GM12878 (cell line): ENCODE results near the gene CLECL1. TPM values are rescaled to one million over a fixed set of nuclear protein-coding genes. Genes with fewer than 3 reads are reported as not detected.

Experiments used
- IKZF2 ChIP-seq, 2 experiments: fragments of 450-650 bp; IDR thresholded peaks; 2 replicates each; pipeline ENCODE4 v1.6.1; 2017; ENCODE audit warnings: mild to moderate bottlenecking in 2 of 2, moderate library complexity in 2 of 2
- NFIC ChIP-seq: IDR thresholded peaks from 2 replicates; pipeline ENCODE4 v1.6.1; 2012; ENCODE audit warnings: low read depth, mild to moderate bottlenecking, inconsistent platforms, low read length, moderate library complexity
- NR2C1 ChIP-seq: fragments of 450-650 bp; IDR thresholded peaks from 2 replicates; pipeline ENCODE4 v1.6.1; 2017; ENCODE audit warnings: antibody characterized with exemption, mild to moderate bottlenecking, moderate library complexity
- NRF1 ChIP-seq: conservative IDR thresholded peaks from 2 replicates; pipeline ENCODE4 v1.6.1; 2011; ENCODE audit warnings: mild to moderate bottlenecking, low read depth, low read length, improper control_type of control experiment
- PAX5 ChIP-seq: IDR thresholded peaks from 2 replicates; pipeline ENCODE4 v1.6.1; 2011; ENCODE audit warnings: low read depth, low read length, borderline replicate concordance
- POLR2A ChIP-seq: IDR thresholded peaks from 2 replicates; pipeline ENCODE4 v1.6.1; 2011; ENCODE audit warnings: low read depth, mild to moderate bottlenecking, low read length
- POLR2AphosphoS5 ChIP-seq: IDR thresholded peaks from 2 replicates; pipeline ENCODE4 v1.6.1; 2011; ENCODE audit warnings: mild to moderate bottlenecking, low read length, inconsistent platforms
- RAD21 ChIP-seq: IDR thresholded peaks from 2 replicates; pipeline ENCODE4 v1.6.1; 2011; ENCODE audit warnings: mild to moderate bottlenecking, low read depth, low read length, moderate library complexity; ENCODE audit not compliant: insufficient read depth
- RB1 ChIP-seq: fragments of 450-650 bp; formaldehyde crosslinking; IDR thresholded peaks from 2 replicates; pipeline ENCODE4 v1.6.1; 2017; ENCODE audit warnings: mild to moderate bottlenecking, borderline replicate concordance
- RFX5 ChIP-seq: IDR thresholded peaks from 2 replicates; pipeline ENCODE4 v1.6.1; 2011; ENCODE audit warnings: low read depth, low read length, improper control_type of control experiment
- SMC3 ChIP-seq: IDR thresholded peaks from 2 replicates; pipeline ENCODE4 v1.6.1; 2011; ENCODE audit warnings: low read length, improper control_type of control experiment, borderline replicate concordance
- TCF3 ChIP-seq: IDR thresholded peaks from 2 replicates; pipeline ENCODE4 v1.6.1; 2012; ENCODE audit warnings: low read depth, mild to moderate bottlenecking, low read length, borderline replicate concordance; ENCODE audit not compliant: insufficient read depth
- ZNF207 ChIP-seq: fragments of 450-650 bp; IDR thresholded peaks from 2 replicates; pipeline ENCODE4 v1.6.1; 2014; ENCODE audit warnings: antibody characterized with exemption, mild to moderate bottlenecking, borderline replicate concordance
- polyA plus RNA-seq, 11 experiments: library from polyadenylated mRNA; depleted of rRNA in 4 of 11; unstranded in 6 of 11; stranded (reverse) in 5 of 11; fragments of >200 nt; fragmentation: Nextera tagmentation in 4 of 11; fragmentation: Illumina TruSeq in 1 of 11; extraction: Ambion mirVana in 4 of 11; extraction: Trizol in 1 of 11; gene quantifications; 1 replicate in 1 of 11; 2 replicates in 10 of 11; pipeline versions ENCODE4 v1.2.1 to v1.2.3, GENCODE V29; 2011 to 2016; ENCODE audit warnings: inconsistent platforms in 2 of 11, missing spikeins in 2 of 11, low read depth in 1 of 11
- total RNA-seq, 4 experiments: library from RNA; depleted of rRNA in 3 of 4; stranded (reverse); fragments of >200 nt in 3 of 4; fragmentation: Illumina TruSeq in 1 of 4; extraction: Trizol in 1 of 4; gene quantifications; 2 replicates each; pipeline versions ENCODE4 v1.2.1 to v1.2.3, GENCODE V29; 2013 to 2021
- TF ChIP-seq, protein P1 (sequence below): fragments of 450-650 bp; IDR thresholded peaks from 2 replicates; pipeline ENCODE4 v1.6.1; 2017; ENCODE audit warnings: mild to moderate bottlenecking, low read depth, inconsistent platforms; ENCODE audit not compliant: poor library complexity, severe bottlenecking
- TF ChIP-seq, protein P2 (sequence below): IDR thresholded peaks from 2 replicates; pipeline ENCODE4 v1.6.1; 2012; ENCODE audit warnings: improper control_type of control experiment, low read depth, low read length; ENCODE audit not compliant: insufficient replicate concordance
- TF ChIP-seq, protein P3 (sequence below): fragments of 450-650 bp; IDR thresholded peaks from 2 replicates; pipeline ENCODE4 v1.6.1; 2016; ENCODE audit warnings: mild to moderate bottlenecking
- TF ChIP-seq, protein P4 (sequence below): fragments of 450-650 bp; IDR thresholded peaks from 2 replicates; pipeline ENCODE4 v1.6.1; 2017; ENCODE audit warnings: mild to moderate bottlenecking

CLECL1 gene
- total and polyA plus RNA-seq, 10 of the 15 experiments (the other 5 are each of a cell fraction or from before 2014, with no cell fraction given), result 4.6 to 56.5 (median 46.4) TPM

DNA sequence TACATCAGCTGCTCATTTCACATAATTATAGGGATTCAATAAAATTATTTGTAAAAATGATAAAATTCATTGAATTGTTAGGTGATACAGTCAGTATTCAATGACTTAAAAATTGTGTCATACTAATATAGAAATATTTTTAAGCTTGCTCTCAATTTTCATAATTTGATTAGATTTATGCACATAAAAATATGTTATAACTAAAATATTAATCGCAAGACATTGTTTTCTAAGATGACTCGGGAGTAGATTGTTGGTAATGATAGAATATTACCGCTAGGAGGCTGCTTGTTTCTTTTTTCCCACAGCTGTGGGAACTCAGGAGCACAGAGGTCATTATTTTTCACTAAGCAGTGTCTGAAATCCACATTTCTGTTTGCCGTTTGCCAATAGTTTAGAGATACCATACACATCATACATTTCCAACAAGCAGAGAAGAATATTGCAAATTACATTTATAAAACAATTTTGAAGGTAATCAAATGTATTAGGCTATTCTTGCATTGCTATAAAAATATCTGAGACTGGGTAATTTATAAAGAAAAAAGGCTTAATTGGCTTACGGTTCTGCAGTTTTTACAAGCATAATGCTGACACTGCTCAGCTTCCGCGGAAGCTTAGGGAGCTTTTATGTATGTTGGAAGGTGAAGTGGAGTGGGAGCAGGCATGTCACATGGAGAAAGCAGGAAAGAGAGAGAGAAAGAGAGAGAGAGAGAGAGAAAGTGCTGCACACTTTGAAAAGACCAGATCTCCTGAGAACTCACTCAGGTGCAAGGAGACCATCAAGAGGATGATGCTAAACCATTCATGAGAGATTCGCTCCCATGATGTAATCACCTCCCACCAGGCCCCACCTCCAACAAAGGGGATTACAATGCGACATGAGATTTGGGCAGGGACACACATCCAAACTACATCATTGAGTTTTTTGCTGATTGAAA lies 18.6 kb upstream of the CLECL1 start (continued):
- TF ChIP-seq, protein P1, sequence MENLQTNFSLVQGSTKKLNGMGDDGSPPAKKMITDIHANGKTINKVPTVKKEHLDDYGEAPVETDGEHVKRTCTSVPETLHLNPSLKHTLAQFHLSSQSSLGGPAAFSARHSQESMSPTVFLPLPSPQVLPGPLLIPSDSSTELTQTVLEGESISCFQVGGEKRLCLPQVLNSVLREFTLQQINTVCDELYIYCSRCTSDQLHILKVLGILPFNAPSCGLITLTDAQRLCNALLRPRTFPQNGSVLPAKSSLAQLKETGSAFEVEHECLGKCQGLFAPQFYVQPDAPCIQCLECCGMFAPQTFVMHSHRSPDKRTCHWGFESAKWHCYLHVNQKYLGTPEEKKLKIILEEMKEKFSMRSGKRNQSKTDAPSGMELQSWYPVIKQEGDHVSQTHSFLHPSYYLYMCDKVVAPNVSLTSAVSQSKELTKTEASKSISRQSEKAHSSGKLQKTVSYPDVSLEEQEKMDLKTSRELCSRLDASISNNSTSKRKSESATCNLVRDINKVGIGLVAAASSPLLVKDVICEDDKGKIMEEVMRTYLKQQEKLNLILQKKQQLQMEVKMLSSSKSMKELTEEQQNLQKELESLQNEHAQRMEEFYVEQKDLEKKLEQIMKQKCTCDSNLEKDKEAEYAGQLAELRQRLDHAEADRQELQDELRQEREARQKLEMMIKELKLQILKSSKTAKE, result peak; percentile 34
- TF ChIP-seq NFIC (0 out of 2 replicates have a peak, but pooled peaks have one; percentile 10), TCF3 (no peak), SMC3 (peak; percentile 65), ZNF207 (0 out of 2 replicates have a peak, but pooled peaks have one; percentile 68), RFX5 (no peak), POLR2AphosphoS5 (peak; percentile 98), NRF1 (no peak), NR2C1 (no peak), IKZF2 (IDR thresholded peaks at IDR 0.05) (peak; percentile 64 to 79; a peak in 3 of 4 replicates), RAD21 (peak; percentile 67), POLR2A (0 out of 2 replicates have a peak, but pooled peaks have one; percentile 42), RB1 (no peak), PAX5 (peak; percentile 76; the same call in 1 of the 2 replicates)
- TF ChIP-seq, protein P2, sequence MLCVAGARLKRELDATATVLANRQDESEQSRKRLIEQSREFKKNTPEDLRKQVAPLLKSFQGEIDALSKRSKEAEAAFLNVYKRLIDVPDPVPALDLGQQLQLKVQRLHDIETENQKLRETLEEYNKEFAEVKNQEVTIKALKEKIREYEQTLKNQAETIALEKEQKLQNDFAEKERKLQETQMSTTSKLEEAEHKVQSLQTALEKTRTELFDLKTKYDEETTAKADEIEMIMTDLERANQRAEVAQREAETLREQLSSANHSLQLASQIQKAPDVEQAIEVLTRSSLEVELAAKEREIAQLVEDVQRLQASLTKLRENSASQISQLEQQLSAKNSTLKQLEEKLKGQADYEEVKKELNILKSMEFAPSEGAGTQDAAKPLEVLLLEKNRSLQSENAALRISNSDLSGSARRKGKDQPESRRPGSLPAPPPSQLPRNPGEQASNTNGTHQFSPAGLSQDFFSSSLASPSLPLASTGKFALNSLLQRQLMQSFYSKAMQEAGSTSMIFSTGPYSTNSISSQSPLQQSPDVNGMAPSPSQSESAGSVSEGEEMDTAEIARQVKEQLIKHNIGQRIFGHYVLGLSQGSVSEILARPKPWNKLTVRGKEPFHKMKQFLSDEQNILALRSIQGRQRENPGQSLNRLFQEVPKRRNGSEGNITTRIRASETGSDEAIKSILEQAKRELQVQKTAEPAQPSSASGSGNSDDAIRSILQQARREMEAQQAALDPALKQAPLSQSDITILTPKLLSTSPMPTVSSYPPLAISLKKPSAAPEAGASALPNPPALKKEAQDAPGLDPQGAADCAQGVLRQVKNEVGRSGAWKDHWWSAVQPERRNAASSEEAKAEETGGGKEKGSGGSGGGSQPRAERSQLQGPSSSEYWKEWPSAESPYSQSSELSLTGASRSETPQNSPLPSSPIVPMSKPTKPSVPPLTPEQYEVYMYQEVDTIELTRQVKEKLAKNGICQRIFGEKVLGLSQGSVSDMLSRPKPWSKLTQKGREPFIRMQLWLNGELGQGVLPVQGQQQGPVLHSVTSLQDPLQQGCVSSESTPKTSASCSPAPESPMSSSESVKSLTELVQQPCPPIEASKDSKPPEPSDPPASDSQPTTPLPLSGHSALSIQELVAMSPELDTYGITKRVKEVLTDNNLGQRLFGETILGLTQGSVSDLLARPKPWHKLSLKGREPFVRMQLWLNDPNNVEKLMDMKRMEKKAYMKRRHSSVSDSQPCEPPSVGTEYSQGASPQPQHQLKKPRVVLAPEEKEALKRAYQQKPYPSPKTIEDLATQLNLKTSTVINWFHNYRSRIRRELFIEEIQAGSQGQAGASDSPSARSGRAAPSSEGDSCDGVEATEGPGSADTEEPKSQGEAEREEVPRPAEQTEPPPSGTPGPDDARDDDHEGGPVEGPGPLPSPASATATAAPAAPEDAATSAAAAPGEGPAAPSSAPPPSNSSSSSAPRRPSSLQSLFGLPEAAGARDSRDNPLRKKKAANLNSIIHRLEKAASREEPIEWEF, result peak; percentile 78
- TF ChIP-seq, protein P3, sequence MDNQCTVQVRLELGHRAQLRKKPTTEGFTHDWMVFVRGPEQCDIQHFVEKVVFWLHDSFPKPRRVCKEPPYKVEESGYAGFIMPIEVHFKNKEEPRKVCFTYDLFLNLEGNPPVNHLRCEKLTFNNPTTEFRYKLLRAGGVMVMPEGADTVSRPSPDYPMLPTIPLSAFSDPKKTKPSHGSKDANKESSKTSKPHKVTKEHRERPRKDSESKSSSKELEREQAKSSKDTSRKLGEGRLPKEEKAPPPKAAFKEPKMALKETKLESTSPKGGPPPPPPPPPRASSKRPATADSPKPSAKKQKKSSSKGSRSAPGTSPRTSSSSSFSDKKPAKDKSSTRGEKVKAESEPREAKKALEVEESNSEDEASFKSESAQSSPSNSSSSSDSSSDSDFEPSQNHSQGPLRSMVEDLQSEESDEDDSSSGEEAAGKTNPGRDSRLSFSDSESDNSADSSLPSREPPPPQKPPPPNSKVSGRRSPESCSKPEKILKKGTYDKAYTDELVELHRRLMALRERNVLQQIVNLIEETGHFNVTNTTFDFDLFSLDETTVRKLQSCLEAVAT, result peak; percentile 87
- TF ChIP-seq, protein P4, sequence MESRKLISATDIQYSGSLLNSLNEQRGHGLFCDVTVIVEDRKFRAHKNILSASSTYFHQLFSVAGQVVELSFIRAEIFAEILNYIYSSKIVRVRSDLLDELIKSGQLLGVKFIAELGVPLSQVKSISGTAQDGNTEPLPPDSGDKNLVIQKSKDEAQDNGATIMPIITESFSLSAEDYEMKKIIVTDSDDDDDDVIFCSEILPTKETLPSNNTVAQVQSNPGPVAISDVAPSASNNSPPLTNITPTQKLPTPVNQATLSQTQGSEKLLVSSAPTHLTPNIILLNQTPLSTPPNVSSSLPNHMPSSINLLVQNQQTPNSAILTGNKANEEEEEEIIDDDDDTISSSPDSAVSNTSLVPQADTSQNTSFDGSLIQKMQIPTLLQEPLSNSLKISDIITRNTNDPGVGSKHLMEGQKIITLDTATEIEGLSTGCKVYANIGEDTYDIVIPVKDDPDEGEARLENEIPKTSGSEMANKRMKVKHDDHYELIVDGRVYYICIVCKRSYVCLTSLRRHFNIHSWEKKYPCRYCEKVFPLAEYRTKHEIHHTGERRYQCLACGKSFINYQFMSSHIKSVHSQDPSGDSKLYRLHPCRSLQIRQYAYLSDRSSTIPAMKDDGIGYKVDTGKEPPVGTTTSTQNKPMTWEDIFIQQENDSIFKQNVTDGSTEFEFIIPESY, result peak; percentile 98
